ENCODE results near the gene CD209. TPM values are rescaled to one million over a fixed set of nuclear protein-coding genes. Genes with fewer than 3 reads are reported as not detected.

The CD209 gene
- polyA plus RNA-seq, 1 donor from 2014 or later, result not detected

GRCh38 chr19:7710616-7711015, 36.7 kb downstream of the CD209 start:
- Histone ChIP-seq H3K27me3 (ENCODE audit: insufficient read depth, low read depth, low read length) (no peaks in the 10 kb centered on the region), H3K9me2 (ENCODE audit: insufficient read depth, low read length) (no peaks in the 10 kb centered on the region), H4K20me1 (ENCODE audit: insufficient read depth) (no peaks in the 10 kb centered on the region), H3K79me2 (replicated peaks; ENCODE audit: insufficient read depth, low read length) (no peaks in the 10 kb centered on the region), H3K4me2 (ENCODE audit: low read length) (no peak overlapping the region), H3K9me3 (ENCODE audit: low read length) (no peaks in the 10 kb centered on the region), H3K36me3 (ENCODE audit: insufficient read depth, low read length) (no peaks in the 10 kb centered on the region), H3F3A (ENCODE audit: insufficient read depth, low read length, poor library complexity, severe bottlenecking) (no peaks in the 10 kb centered on the region), H3K27ac (ENCODE audit: low read length) (no peak overlapping the region), H3K4me3 (ENCODE audit: low read length) (no peak overlapping the region), H3K9ac (ENCODE audit: low read length) (no peak overlapping the region), H2AFZ (ENCODE audit: low read depth, low read length) (no peak overlapping the region)
- TF ChIP-seq SMC3 (conservative IDR thresholded peaks at IDR 0.05; ENCODE audit: poor library complexity), result no peak
- TF ChIP-seq, protein P1, sequence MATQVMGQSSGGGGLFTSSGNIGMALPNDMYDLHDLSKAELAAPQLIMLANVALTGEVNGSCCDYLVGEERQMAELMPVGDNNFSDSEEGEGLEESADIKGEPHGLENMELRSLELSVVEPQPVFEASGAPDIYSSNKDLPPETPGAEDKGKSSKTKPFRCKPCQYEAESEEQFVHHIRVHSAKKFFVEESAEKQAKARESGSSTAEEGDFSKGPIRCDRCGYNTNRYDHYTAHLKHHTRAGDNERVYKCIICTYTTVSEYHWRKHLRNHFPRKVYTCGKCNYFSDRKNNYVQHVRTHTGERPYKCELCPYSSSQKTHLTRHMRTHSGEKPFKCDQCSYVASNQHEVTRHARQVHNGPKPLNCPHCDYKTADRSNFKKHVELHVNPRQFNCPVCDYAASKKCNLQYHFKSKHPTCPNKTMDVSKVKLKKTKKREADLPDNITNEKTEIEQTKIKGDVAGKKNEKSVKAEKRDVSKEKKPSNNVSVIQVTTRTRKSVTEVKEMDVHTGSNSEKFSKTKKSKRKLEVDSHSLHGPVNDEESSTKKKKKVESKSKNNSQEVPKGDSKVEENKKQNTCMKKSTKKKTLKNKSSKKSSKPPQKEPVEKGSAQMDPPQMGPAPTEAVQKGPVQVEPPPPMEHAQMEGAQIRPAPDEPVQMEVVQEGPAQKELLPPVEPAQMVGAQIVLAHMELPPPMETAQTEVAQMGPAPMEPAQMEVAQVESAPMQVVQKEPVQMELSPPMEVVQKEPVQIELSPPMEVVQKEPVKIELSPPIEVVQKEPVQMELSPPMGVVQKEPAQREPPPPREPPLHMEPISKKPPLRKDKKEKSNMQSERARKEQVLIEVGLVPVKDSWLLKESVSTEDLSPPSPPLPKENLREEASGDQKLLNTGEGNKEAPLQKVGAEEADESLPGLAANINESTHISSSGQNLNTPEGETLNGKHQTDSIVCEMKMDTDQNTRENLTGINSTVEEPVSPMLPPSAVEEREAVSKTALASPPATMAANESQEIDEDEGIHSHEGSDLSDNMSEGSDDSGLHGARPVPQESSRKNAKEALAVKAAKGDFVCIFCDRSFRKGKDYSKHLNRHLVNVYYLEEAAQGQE (IDR thresholded peaks at IDR 0.05; ENCODE audit: borderline replicate concordance), result no peak
- TF ChIP-seq EZH2 (IDR thresholded peaks at IDR 0.05; ENCODE audit: borderline replicate concordance, insufficient read depth, low read length, poor library complexity, severe bottlenecking), result no peak
- TF ChIP-seq TAF1 (IDR thresholded peaks at IDR 0.05; ENCODE audit: low read depth), result no peak
- TF ChIP-seq MXI1 (conservative IDR thresholded peaks at IDR 0.05; ENCODE audit: poor library complexity, severe bottlenecking), result no peak
- TF ChIP-seq RAD21 (conservative IDR thresholded peaks at IDR 0.05), result no peak

DNA sequence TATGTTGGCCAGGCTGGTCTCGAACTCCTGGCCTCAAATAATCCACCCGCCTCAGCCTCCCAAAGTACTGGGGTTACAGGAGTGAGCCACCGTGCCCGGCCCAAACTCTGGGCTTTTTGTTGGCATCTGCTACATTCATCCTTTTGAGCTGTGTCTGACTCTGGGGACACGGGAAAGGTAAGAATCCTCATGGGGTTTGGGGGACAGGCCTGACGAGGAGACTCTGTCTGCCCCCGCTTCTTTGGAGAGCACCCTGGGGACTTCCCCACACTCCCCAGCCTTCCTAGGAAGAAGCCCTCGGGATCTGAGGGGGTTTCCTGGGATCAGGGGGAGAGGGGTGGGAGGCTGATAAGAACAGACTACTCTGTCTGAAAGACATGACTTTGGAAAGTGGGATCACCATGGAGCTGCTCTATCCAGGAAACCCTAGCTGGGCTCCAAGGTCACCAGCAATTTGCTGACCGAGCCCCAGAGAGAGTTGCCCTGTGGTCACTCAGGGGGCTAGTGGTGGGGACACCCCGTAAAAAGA, 37.3 kb downstream of the CD209 start:
- no peaks in the 10 kb centered on the region for H3F3A ChIP-seq (ENCODE audit: insufficient read depth, low read length, poor library complexity, severe bottlenecking)

DNA sequence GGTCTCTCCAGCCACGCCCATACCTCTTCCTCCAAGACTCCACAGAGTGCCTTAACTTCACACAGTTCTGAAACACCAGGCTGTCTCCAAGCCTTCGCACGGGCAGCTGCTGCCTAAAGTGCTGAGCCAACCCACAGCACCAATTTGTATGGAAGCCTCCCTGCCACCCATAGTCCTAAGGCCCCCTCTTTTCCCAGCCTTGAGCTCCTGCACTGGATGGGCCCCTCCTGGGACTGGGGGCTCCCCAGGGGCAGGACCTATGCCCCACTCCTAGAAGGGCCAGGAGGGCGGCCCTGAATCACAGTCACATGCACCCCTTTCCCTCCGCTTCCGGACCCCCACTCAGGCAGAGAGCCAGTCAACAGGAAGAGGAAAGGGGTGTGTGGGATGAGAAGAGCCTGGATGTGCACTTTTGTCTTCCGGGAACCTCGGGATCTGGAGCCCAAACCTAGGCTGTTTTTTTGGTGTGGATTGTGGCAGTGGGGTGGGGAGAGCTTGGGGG, 40.3 kb downstream of the CD209 start:
- H3K79me2 ChIP-seq (replicated peaks; ENCODE audit: insufficient read depth, low read length), result no peaks in the 10 kb centered on the region
- no peaks in the 10 kb centered on the region for H4K20me1 ChIP-seq (ENCODE audit: insufficient read depth)
- H3K9me3 ChIP-seq (ENCODE audit: low read length), result no peaks in the 10 kb centered on the region
- H3F3A ChIP-seq (ENCODE audit: insufficient read depth, low read length, poor library complexity, severe bottlenecking), result no peaks in the 10 kb centered on the region
- no peaks in the 10 kb centered on the region for H3K36me3 ChIP-seq (ENCODE audit: insufficient read depth, low read length)
- H3K9me2 ChIP-seq (ENCODE audit: insufficient read depth, low read length), result no peaks in the 10 kb centered on the region
- H3K27me3 ChIP-seq (ENCODE audit: insufficient read depth, low read depth, low read length), result no peaks in the 10 kb centered on the region
- H3K4me3 ChIP-seq (ENCODE audit: low read length), result no peak overlapping the region
- no peak overlapping the region for H3K4me2 ChIP-seq (ENCODE audit: low read length)
- no peak overlapping the region for H3K9ac ChIP-seq (ENCODE audit: low read length)
- no peak overlapping the region for H3K27ac ChIP-seq (ENCODE audit: low read length)
- TF ChIP-seq SMC3 (conservative IDR thresholded peaks at IDR 0.05; ENCODE audit: poor library complexity) (no peak), EP300 (conservative IDR thresholded peaks at IDR 0.05; ENCODE audit: poor library complexity, severe bottlenecking) (no peak), TAF1 (IDR thresholded peaks at IDR 0.05; ENCODE audit: low read depth) (no peak), MXI1 (conservative IDR thresholded peaks at IDR 0.05; ENCODE audit: poor library complexity, severe bottlenecking) (no peak), EZH2 (IDR thresholded peaks at IDR 0.05; ENCODE audit: borderline replicate concordance, insufficient read depth, low read length, poor library complexity, severe bottlenecking) (no peak), RAD21 (conservative IDR thresholded peaks at IDR 0.05) (no peak), POLR2AphosphoS5 (IDR thresholded peaks at IDR 0.05) (no peak), CTCF (IDR thresholded peaks at IDR 0.05; ENCODE audit: poor library complexity, severe bottlenecking) (no peak)
- TF ChIP-seq, protein P1 (IDR thresholded peaks at IDR 0.05; ENCODE audit: borderline replicate concordance), result no peak
- no peak overlapping the region for H2AFZ ChIP-seq (ENCODE audit: low read depth, low read length)

More for the DNA sequence above, 37.3 kb downstream of the CD209 start:
- no peak for TF ChIP-seq RAD21 (conservative IDR thresholded peaks at IDR 0.05)
- no peaks in the 10 kb centered on the region for H3K36me3 ChIP-seq (ENCODE audit: insufficient read depth, low read length)
- no peak overlapping the region for H3K4me2 ChIP-seq (ENCODE audit: low read length)
- no peak overlapping the region for H3K27ac ChIP-seq (ENCODE audit: low read length)
- no peaks in the 10 kb centered on the region for H3K27me3 ChIP-seq (ENCODE audit: insufficient read depth, low read depth, low read length)
- H4K20me1 ChIP-seq (ENCODE audit: insufficient read depth), result no peaks in the 10 kb centered on the region
- H3K4me3 ChIP-seq (ENCODE audit: low read length), result no peak overlapping the region
- H3K9me3 ChIP-seq (ENCODE audit: low read length), result no peaks in the 10 kb centered on the region
- H3K9ac ChIP-seq (ENCODE audit: low read length), result no peak overlapping the region
- H3K9me2 ChIP-seq (ENCODE audit: insufficient read depth, low read length), result no peaks in the 10 kb centered on the region
- H2AFZ ChIP-seq (ENCODE audit: low read depth, low read length), result no peak overlapping the region
- no peaks in the 10 kb centered on the region for H3K79me2 ChIP-seq (replicated peaks; ENCODE audit: insufficient read depth, low read length)
